D341Med (cell line): Measurements from ENCODE around the gene CYP26B1.

Source experiments
- DNase-seq: peaks from one replicate; pipeline ENCODE4 v3.0.0; 2012; ENCODE audit warnings: low spot score

Gene CYP26B1

GRCh38 chr2:72129681-72130340 is 17.9 kb downstream of the CYP26B1 start:
- DNase-seq, result no peak

GRCh38 chr2:72128843-72129227 is 18.8 kb downstream of the CYP26B1 start:
- DNase-seq, result peak; percentile 6

- DNase-seq, result no peak
These were observed 19.4 kb downstream of the CYP26B1 start for GRCh38 chr2:72128059-72128842.

- DNase-seq, result no peak
These were observed 20.1 kb downstream of the CYP26B1 start for GRCh38 chr2:72127401-72128058.

GRCh38 chr2:72126186-72127100 is 21.2 kb downstream of the CYP26B1 start:
- peak; percentile 4 for DNase-seq

- DNase-seq, result no peak
These were observed 23.3 kb downstream of the CYP26B1 start for GRCh38 chr2:72124376-72124775.

GRCh38 chr2:72121153-72121552 is 26.5 kb downstream of the CYP26B1 start:
- no peak for DNase-seq

GRCh38 chr2:72118951-72119350 is 28.7 kb downstream of the CYP26B1 start:
- DNase-seq, result no peak

GRCh38 chr2:72118386-72118785 is 29.3 kb downstream of the CYP26B1 start:
- DNase-seq, result no peak

GRCh38 chr2:72117718-72118117 is 29.9 kb downstream of the CYP26B1 start:
- no peak for DNase-seq

GRCh38 chr2:72117029-72117428 is 30.6 kb downstream of the CYP26B1 start:
- no peak for DNase-seq

GRCh38 chr2:72116081-72116533 is 31.6 kb downstream of the CYP26B1 start:
- DNase-seq, result no peak

GRCh38 chr2:72115110-72116080 is 32.3 kb downstream of the CYP26B1 start:
- no peak for DNase-seq

GRCh38 chr2:72114693-72115051 is 33.0 kb downstream of the CYP26B1 start:
- no peak for DNase-seq

GRCh38 chr2:72113847-72114692 is 33.6 kb downstream of the CYP26B1 start:
- DNase-seq, result no peak

- no peak for DNase-seq
These were observed 34.4 kb downstream of the CYP26B1 start for GRCh38 chr2:72112981-72113846.

GRCh38 chr2:72112401-72112800 is 35.3 kb downstream of the CYP26B1 start:
- no peak for DNase-seq

GRCh38 chr2:72111061-72111460 is 36.6 kb downstream of the CYP26B1 start:
- no peak for DNase-seq

GRCh38 chr2:72109904-72110303 is 37.8 kb downstream of the CYP26B1 start:
- no peak for DNase-seq
